Measurements from ENCODE around the gene RASSF8.

The RASSF8 gene

DNA sequence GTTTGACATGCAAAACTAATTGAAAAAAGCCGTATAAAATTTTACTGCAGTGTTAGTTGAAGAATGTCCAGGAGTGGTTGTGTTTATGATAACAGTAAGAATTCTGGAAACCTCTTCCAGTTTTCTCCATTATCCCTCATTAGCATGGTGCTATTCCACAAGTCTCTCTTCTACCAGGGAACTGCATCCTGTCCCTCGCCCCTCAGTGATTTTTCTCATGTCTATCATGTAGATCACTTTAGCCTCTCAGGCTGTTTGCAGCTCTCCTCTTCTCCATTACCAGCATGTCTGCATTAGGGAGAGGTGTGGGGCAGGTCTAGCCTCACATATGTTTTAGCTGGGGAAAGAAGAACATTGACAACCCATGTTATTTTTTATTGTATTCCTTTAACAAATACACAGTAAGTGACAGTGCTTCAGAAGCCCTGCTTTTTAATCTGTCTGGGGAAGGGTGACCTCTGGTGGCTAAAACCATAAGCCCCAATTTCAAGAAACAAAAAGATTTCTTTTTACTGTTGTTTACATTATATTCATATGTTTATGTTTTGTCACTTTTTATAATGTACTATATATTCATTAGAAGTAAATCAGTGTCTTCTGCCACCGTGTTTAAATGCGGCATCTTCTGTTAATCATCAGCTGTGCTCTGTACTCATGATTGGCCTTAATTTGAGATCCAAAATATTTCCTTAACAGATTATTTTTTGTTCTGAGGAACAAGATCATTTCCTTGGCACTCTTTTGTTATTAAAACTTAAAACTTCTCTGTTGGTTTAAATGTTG, 70.7 kb downstream of the RASSF8 start:
- DNase-seq (ENCODE audit: low read depth in 2 of 3, low spot score in 1 of 3): no peak

GRCh38 chr12:26029736-26030022, 71.2 kb downstream of the RASSF8 start:
- no peak for DNase-seq (ENCODE audit: low read depth in 2 of 3, low spot score in 1 of 3)

DNA sequence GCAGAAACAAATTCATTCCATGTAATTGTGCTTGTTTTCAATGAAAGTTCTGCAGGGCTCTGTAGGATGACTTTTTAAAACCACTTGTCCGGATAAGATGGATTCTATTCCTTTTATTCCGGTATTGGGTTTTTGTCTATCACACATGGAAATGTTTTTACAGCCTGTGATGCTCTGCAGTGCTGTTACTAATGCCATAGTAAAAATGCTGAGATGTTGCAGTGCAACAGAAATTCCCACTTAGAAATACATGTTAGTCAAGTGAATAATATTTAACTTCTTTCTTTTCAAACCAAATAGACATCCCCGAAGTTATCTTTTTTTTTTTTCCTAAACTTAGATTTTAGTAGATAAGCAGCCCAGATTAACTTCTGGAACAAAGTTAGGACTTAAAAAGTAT, 71.9 kb downstream of the RASSF8 start:
- no peak for DNase-seq (ENCODE audit: low read depth in 2 of 3, low spot score in 1 of 3)

- DNase-seq (ENCODE audit: low read depth in 2 of 3, low spot score in 1 of 3): no peak
Measured at GRCh38 chr12:26031318-26031717, 72.8 kb downstream of the RASSF8 start.

DNA sequence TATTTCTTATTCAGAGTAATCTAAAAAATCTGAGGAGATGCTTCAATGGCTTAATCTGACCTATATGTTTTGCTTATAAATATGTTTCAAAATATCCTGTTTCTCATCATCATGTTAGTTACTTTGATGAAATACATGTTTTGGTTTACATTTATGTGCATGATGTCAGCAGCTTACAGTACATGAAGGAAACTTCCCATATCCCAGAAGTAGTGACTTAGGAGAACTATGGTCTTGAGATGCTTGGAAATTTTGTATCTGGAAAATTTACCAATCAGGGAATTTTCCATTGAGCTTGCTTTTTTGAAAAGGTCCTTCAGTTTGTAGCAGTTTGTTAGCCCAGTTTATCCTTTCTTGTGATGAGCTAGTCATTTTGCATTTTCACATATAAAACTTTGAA, 73.3 kb downstream of the RASSF8 start:
- no peak for DNase-seq (ENCODE audit: low read depth in 2 of 3, low spot score in 1 of 3)

GRCh38 chr12:26032290-26032689, 73.8 kb downstream of the RASSF8 start:
- DNase-seq (ENCODE audit: low read depth in 2 of 3, low spot score in 1 of 3): no peak

- no peak for DNase-seq (ENCODE audit: low read depth in 2 of 3, low spot score in 1 of 3)
Measured at GRCh38 chr12:26032719-26033241, 74.3 kb downstream of the RASSF8 start.

DNA sequence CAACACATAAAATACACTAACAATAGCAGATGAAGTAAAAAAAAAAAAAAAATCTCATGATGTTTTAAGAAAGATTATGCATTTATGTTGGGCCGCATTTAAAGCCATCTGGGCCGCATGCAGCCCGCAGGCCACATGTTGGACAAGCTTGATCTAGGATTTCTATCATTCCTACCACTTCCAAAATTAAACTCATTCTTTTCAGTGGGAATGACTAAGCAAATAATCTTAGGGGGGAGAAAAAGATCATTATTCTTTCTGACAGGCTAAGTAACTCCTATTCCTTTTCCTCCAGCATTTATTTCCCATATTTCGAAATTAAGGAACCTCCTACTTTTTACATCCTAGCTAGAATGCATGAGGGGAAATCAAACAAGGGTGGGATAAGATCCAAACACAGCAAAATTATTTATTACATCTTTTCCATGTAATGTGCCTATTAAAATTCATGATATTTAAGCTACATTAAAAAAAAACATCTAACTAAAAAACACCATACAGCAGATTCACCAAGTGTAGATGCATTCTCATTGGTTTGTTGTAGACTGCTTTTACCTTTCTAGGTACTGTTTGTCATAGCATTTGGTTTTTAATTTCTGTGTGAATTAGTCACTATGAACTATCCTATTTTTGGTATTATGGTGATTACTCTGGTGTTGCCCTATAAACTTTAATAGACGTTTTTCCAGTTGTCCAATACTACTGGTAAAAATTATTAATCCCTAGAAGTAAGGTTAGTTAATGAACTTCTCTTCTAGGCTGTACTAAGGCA, 76.1 kb downstream of the RASSF8 start:
- no peak for DNase-seq (ENCODE audit: low read depth in 2 of 3, low spot score in 1 of 3)

DNA sequence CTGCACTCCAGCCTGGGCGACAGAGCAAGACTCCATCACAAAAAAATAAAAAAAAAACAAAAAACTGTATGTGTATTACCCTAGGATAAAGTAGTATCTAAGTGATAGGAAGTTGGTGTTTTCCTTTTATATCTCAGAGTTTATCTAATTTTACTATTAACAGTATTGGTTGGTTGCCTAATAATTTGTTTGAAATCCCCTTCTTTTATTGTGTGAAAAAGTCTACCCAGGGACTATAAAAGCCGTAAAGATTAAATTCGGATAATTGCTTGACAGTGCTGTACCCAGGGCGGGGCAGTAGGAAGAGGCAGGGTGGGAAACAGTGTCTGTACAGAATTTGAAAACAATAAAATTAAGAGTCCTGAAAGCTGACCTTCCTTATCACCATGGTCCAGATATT, 78.4 kb downstream of the RASSF8 start:
- DNase-seq (ENCODE audit: low read depth in 2 of 3, low spot score in 1 of 3): no peak

GRCh38 chr12:26037615-26038220, 79.2 kb downstream of the RASSF8 start:
- DNase-seq (ENCODE audit: low read depth in 2 of 3, low spot score in 1 of 3): no peak

GRCh38 chr12:26042645-26043044, 84.2 kb downstream of the RASSF8 start:
- DNase-seq (ENCODE audit: low read depth in 2 of 3, low spot score in 1 of 3): no peak

DNA sequence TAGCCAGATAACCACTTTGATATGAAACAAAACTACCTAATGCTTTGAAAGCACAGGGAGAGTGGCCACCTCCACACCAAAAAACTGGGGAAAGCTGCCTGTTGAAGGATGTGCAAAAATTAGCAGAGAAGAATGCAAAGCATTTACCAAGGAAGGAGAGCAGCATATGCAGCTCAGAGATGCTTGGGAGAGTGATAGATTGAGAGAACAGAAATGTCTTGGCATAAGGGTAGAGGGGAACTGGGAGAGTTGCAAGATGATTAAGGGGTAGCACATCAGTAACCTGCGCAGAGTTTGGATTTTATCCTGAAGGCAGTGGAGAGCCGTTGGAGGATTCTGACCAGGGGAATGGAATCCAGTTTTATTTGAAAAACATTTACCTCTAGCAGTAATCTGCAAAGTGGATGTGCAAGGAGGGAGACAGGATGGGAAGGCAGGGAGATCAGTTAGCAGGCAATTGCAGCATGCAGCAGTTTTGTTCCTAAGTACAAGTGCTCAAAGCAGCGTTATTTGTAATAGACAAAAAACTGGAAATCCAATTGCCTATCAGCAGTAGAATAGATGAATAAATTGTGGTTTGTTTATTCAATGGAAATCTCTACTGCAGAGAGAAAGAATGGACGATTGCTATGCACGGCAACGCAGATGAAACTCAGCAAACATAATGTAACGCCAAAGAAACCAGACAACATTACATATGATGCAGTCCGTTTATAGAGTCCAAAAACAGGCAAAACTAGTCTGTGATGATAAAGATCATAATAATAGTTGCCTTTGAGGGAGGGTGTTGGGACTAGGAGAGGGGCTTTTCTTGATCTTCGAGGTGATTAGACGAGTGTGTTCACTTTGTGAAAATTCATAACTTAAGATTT, 84.9 kb downstream of the RASSF8 start:
- no peak for DNase-seq (ENCODE audit: low read depth in 2 of 3, low spot score in 1 of 3)

DNA sequence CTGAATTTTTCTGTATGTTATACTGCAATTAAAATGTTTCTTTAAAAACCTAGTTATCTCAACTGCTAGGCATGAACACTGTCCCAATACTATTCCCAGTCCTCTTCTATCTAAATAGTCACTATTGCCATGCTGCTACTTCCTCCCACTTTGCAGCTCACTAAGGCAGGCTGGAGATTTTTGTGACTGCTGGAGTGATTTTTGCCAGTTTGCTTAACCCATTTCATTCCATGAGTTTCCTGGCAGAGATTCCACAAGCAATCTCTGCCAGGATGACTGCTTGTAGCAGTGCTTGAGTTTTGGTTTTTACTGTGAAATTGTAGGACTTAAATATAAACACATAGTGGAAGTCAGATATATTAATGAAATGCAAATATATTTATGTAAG, 85.5 kb downstream of the RASSF8 start:
- DNase-seq (ENCODE audit: low read depth in 2 of 3, low spot score in 1 of 3): no peak

GRCh38 chr12:26044592-26044991, 86.1 kb downstream of the RASSF8 start:
- no peak for DNase-seq (ENCODE audit: low read depth in 2 of 3, low spot score in 1 of 3)

DNA sequence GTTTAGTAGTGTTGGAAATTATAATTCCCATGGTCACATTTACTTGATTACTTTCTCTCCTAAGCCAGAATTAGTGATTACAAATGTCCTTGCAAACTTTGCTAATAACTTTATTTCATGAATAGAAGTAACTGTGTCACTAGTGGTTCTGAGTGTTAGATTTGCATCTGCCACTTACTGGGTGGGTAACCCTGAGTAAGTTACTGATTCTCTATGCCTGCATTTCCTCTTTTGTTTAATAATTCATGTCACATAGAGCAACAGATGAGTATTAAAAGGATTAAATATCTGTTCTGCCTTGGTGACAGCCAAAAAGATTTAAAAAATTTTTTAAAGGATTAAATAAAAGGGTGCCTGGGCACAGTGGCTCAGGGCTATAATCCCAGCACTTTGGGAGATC, 87.7 kb downstream of the RASSF8 start:
- DNase-seq (ENCODE audit: low read depth in 2 of 3, low spot score in 1 of 3): no peak

- no peak for DNase-seq (ENCODE audit: low read depth in 2 of 3, low spot score in 1 of 3)
Measured at GRCh38 chr12:26046906-26047305, 88.4 kb downstream of the RASSF8 start.

DNA sequence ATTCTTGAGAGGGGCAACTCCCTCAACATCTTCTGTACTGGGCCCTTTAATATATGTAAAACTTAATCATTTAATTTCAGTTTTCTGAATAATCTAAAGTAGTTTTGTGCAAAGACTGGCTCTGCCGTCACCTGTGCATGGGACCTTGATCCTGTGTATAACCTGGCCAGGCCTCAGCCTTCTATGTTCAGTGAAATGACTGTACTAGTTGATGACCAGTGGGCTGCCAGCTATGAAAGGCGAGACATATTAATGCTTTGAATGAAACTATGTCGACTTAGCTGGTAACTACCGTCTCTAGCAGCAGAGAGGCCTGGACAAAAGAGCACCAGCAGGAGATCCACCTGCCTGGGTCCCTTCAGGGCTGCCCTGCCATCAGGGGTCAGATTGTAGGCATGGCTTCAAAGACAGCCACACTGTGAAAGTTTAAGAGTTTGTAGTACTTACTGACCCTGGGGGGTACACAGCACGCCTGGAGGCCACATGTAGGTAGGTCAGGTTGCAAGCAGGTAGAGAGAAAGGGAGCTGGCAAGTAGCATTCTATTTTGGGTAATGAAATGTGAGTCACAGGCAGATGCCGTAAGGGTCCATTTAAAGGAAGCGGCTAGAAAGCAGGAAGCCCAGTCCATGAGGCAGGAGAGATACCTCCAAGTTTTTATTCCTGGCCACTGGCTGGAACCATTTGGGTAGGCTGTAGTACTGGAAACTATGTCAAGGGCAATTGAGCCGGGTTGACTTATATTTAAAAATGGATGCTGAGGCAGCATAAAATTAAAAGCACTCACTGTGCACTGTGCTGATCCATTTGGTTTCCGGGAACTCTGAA, 89.1 kb downstream of the RASSF8 start:
- no peak for DNase-seq (ENCODE audit: low read depth in 2 of 3, low spot score in 1 of 3)

- no peak for DNase-seq (ENCODE audit: low read depth in 2 of 3, low spot score in 1 of 3)
Measured at GRCh38 chr12:26052652-26053051, 94.2 kb downstream of the RASSF8 start.

GRCh38 chr12:26054383-26054782, 95.9 kb downstream of the RASSF8 start:
- no peak for DNase-seq (ENCODE audit: low read depth in 2 of 3, low spot score in 1 of 3)

DNA sequence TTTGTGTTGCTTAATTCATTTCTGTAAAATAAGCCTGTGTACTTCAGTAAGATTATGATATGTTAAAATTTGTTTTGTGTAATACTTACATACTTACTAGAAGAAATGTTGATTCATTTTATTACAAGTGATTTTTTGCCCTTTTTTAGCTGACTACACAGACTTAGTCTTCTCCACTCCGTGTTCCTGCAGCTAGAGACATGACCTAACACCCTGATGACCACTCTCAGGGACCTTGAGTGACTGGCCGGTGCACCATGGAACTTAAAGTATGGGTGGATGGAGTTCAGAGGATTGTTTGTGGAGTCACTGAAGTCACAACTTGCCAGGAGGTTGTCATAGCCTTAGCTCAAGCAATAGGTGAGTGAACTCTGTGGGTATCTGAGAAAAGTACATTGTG, 96.6 kb downstream of the RASSF8 start:
- no peak for DNase-seq (ENCODE audit: low read depth in 2 of 3, low spot score in 1 of 3)

Measured in stimulated activated CD4-positive, alpha-beta T cell treated with anti-CD3 and anti-CD28 coated beads, Interleukin-12 subunit alpha, Interleukin-12 subunit beta, amount 100 ng/mL, for 48 hours (primary cell).